ENCODE data around the gene LAMB3.

The LAMB3 gene

GRCh38 chr1:209583408-209583807, 68.8 kb downstream of the LAMB3 start, which contains the start of gene CAMK1G:
TSS of gene CAMK1G (plus strand) at chr1:209583714. CDS start at chr1:209594984, 11,270 bp downstream.
- Histone ChIP-seq H3K9me3 (ENCODE audit: control insufficient read depth, insufficient read depth, low read depth, low read length) (no peaks in the 10 kb centered on the region), H3K4me3 (ENCODE audit: low read depth, low read length) (no peak within 1 kb of the TSS), H3K36me3 (ENCODE audit: control insufficient read depth in 2 of 2, insufficient read depth in 1 of 2, low read length in 2 of 2) (no peaks in the 10 kb centered on the region), H3K4me1 (ENCODE audit: control insufficient read depth, insufficient read depth, low read length) (no peaks in the 10 kb centered on the region), H3K27ac (ENCODE audit: extremely low read depth, low read depth, low read length) (no peak within 1 kb of the TSS)
- TF ChIP-seq ZFHX2 (tag by site-specific recombination; conservative IDR thresholded peaks at IDR 0.05): no peak
- TF ChIP-seq ZNF214 (tag by site-specific recombination; IDR thresholded peaks at IDR 0.05; ENCODE audit: borderline replicate concordance): no peak
- no peak for TF ChIP-seq KLF1 (tag by site-specific recombination; IDR thresholded peaks at IDR 0.05)
- peak; percentile 54 for TF ChIP-seq ZNF366 (tag by site-specific recombination; conservative IDR thresholded peaks at IDR 0.05)
- TF ChIP-seq SCRT2 (tag by site-specific recombination; IDR thresholded peaks at IDR 0.05): peak; percentile 81
- TF ChIP-seq, protein P1, sequence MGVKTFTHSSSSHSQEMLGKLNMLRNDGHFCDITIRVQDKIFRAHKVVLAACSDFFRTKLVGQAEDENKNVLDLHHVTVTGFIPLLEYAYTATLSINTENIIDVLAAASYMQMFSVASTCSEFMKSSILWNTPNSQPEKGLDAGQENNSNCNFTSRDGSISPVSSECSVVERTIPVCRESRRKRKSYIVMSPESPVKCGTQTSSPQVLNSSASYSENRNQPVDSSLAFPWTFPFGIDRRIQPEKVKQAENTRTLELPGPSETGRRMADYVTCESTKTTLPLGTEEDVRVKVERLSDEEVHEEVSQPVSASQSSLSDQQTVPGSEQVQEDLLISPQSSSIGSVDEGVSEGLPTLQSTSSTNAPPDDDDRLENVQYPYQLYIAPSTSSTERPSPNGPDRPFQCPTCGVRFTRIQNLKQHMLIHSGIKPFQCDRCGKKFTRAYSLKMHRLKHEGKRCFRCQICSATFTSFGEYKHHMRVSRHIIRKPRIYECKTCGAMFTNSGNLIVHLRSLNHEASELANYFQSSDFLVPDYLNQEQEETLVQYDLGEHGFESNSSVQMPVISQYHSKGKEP (tag by site-specific recombination; IDR thresholded peaks at IDR 0.05): no peak
- TF ChIP-seq SCRT1 (tag by site-specific recombination; IDR thresholded peaks at IDR 0.05; ENCODE audit: borderline replicate concordance): peak; percentile 66; the same call in 1 of the 2 replicates
- CTCF ChIA-PET: interaction anchor here (0.5 to 8.3 kb wide), 9 partner anchors 9 to 1620 kb away, joined by 3 to 75 read pairs (median 5); no protein-coding TSS in a partner anchor
- POLR2A ChIA-PET: interaction anchor here (0.9 kb wide), 1 partner anchor 201 kb away, joined by 3 read pairs; the partner anchor contains the start of gene C1orf74

- TF ChIP-seq ZNF155 (tag by site-specific recombination; IDR thresholded peaks at IDR 0.05) (no peak), ZEB2 (tag by site-specific recombination; IDR thresholded peaks at IDR 0.05) (no peak), SP7 (tag by site-specific recombination; IDR thresholded peaks at IDR 0.05) (no peak), SP2 (tag by site-specific recombination; IDR thresholded peaks at IDR 0.05) (no peak), ZNF596 (tag by site-specific recombination; IDR thresholded peaks at IDR 0.05) (no peak), INSM2 (tag by site-specific recombination; IDR thresholded peaks at IDR 0.05) (no peak), SETDB1 (IDR thresholded peaks at IDR 0.05; ENCODE audit: insufficient read length, low read length) (no peak), TRIM28 (IDR thresholded peaks at IDR 0.05; ENCODE audit: borderline replicate concordance, low read length) (no peak), ZNF169 (tag by site-specific recombination; IDR thresholded peaks at IDR 0.05) (no peak), ZNF658 (tag by site-specific recombination; IDR thresholded peaks at IDR 0.05) (no peak), HOXD13 (CRISPR knock-in tag; IDR thresholded peaks at IDR 0.05; ENCODE audit: borderline replicate concordance) (no peak), SP3 (tag by site-specific recombination; IDR thresholded peaks at IDR 0.05) (no peak), ZNF211 (tag by site-specific recombination; IDR thresholded peaks at IDR 0.05; ENCODE audit: low read depth) (no peak), YY1 (tag by site-specific recombination; IDR thresholded peaks at IDR 0.05) (no peak), ZNF221 (tag by site-specific recombination; IDR thresholded peaks at IDR 0.05; ENCODE audit: borderline replicate concordance) (no peak), ZXDB (tag by site-specific recombination; IDR thresholded peaks at IDR 0.05) (no peak), ZFP69B (tag by site-specific recombination; IDR thresholded peaks at IDR 0.05) (no peak)
- TF ChIP-seq, protein P2, sequence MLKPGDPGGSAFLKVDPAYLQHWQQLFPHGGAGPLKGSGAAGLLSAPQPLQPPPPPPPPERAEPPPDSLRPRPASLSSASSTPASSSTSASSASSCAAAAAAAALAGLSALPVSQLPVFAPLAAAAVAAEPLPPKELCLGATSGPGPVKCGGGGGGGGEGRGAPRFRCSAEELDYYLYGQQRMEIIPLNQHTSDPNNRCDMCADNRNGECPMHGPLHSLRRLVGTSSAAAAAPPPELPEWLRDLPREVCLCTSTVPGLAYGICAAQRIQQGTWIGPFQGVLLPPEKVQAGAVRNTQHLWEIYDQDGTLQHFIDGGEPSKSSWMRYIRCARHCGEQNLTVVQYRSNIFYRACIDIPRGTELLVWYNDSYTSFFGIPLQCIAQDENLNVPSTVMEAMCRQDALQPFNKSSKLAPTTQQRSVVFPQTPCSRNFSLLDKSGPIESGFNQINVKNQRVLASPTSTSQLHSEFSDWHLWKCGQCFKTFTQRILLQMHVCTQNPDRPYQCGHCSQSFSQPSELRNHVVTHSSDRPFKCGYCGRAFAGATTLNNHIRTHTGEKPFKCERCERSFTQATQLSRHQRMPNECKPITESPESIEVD (tag by site-specific recombination; IDR thresholded peaks at IDR 0.05): no peak
- TF ChIP-seq, protein P3, sequence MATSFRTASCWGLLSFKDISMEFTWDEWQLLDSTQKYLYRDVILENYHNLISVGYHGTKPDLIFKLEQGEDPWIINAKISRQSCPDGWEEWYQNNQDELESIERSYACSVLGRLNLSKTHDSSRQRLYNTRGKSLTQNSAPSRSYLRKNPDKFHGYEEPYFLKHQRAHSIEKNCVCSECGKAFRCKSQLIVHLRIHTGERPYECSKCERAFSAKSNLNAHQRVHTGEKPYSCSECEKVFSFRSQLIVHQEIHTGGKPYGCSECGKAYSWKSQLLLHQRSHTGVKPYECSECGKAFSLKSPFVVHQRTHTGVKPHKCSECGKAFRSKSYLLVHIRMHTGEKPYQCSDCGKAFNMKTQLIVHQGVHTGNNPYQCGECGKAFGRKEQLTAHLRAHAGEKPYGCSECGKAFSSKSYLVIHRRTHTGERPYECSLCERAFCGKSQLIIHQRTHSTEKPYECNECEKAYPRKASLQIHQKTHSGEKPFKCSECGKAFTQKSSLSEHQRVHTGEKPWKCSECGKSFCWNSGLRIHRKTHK (tag by site-specific recombination; IDR thresholded peaks at IDR 0.05): no peak
- TF ChIP-seq, protein P4, sequence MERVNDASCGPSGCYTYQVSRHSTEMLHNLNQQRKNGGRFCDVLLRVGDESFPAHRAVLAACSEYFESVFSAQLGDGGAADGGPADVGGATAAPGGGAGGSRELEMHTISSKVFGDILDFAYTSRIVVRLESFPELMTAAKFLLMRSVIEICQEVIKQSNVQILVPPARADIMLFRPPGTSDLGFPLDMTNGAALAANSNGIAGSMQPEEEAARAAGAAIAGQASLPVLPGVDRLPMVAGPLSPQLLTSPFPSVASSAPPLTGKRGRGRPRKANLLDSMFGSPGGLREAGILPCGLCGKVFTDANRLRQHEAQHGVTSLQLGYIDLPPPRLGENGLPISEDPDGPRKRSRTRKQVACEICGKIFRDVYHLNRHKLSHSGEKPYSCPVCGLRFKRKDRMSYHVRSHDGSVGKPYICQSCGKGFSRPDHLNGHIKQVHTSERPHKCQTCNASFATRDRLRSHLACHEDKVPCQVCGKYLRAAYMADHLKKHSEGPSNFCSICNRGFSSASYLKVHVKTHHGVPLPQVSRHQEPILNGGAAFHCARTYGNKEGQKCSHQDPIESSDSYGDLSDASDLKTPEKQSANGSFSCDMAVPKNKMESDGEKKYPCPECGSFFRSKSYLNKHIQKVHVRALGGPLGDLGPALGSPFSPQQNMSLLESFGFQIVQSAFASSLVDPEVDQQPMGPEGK (tag by site-specific recombination; IDR thresholded peaks at IDR 0.05): no peak
- Histone ChIP-seq H3K36me3 (ENCODE audit: control insufficient read depth in 2 of 2, insufficient read depth in 1 of 2, low read length in 2 of 2) (no peaks in the 10 kb centered on the region), H3K4me3 (ENCODE audit: low read depth, low read length) (no peak overlapping the region), H3K9me3 (ENCODE audit: control insufficient read depth, insufficient read depth, low read depth, low read length) (no peaks in the 10 kb centered on the region), H3K4me1 (ENCODE audit: control insufficient read depth, insufficient read depth, low read length) (no peaks in the 10 kb centered on the region), H3K27ac (ENCODE audit: extremely low read depth, low read depth, low read length) (no peak overlapping the region)
- ChIA-PET POLR2A (no interaction called here), CTCF (interaction anchor here (1.3 to 8.3 kb wide), 5 partner anchors 10 to 168 kb away, joined by 4 to 75 read pairs (median 11); no protein-coding TSS in a partner anchor)
These were observed 71.6 kb downstream of the LAMB3 start for GRCh38 chr1:209580577-209580976.

Data from HEK293 (cell line).